SH-SY5Y (cell line): ENCODE measurements around the gene GCNT2.

Source experiments
- GATA2 ChIP-seq: IDR thresholded peaks from 2 replicates; pipeline ENCODE4 v1.6.1; 2011; ENCODE audit warnings: mild to moderate bottlenecking, low read depth, low read length
- GATA3 ChIP-seq: IDR thresholded peaks from 2 replicates; pipeline ENCODE4 v1.6.1; 2011; ENCODE audit warnings: low read depth, mild to moderate bottlenecking, low read length, moderate library complexity

GRCh38 chr6:10621847-10622246 is 100.7 kb downstream of the GCNT2 start:
- TF ChIP-seq GATA2 (no peak), GATA3 (no peak)
